A549 (cell line): Measurements from ENCODE around the gene MLNR. TPM values are rescaled to one million over a fixed set of nuclear protein-coding genes. Genes with fewer than 3 reads are reported as not detected.

ENCODE experiments used
- ATAC-seq, 2 experiments: fragments of 200-7000 bp in 1 of 2; fragments of >200 bp in 1 of 2; cut with Nextera tagmentation in 1 of 2; cut with Tn5 transposase in 1 of 2; 3 replicates each; pipeline versions ENCODE4 v1.8.0 to v1.9.1; 2018 to 2020; ENCODE audit warnings: mild to moderate bottlenecking in 1 of 2, moderate library complexity in 1 of 2
- CTCF ChIA-PET: fragments of 300-600 bp; sonication (Branson Sonifier 250); formaldehyde crosslinking; extraction: SDS; loops from one replicate; lab custom pipeline; 2021; ENCODE audit warnings: antibody characterized with exemption, inconsistent platforms; lab: Yijun Ruan, JAX
- POLR2A ChIA-PET: fragments of 350-600 bp; formaldehyde crosslinking; extraction: SDS; loops from one replicate; lab custom pipeline; 2021; ENCODE audit warnings: antibody characterized with exemption, inconsistent platforms; lab: Yijun Ruan, JAX
- DNase-seq, 2 experiments: peaks; one replicate each; pipeline versions ENCODE4 v3.0.0 to v3.0.0-alpha.2; 2011 to 2016; ENCODE audit warnings: low read depth in 1 of 2, low spot score in 1 of 2
- FAIRE-seq: peaks from 2 replicates; lab custom pipeline; 2011; peaks lifted over from hg19 to GRCh38; lab: Jason Lieb, UNC
- H3K27ac ChIP-seq, 2 experiments: fragments of >200 bp; sonication (Bioruptor Twin); formaldehyde crosslinking; 3 replicates each; pipeline ENCODE4 v1.5.1; 2016 to 2017
- H3K4me1 ChIP-seq: fragments of >200 bp; sonication (Bioruptor Twin); formaldehyde crosslinking; 3 replicates; pipeline ENCODE4 v1.6.1; 2016
- H3K4me2 ChIP-seq: fragments of >200 bp; sonication (Bioruptor Twin); formaldehyde crosslinking; 3 replicates; pipeline ENCODE4 v1.6.1; 2016
- H3K4me3 ChIP-seq: fragments of >200 bp; sonication (Bioruptor Twin); formaldehyde crosslinking; 3 replicates; pipeline ENCODE4 v1.5.1; 2016
- H3K9me3 ChIP-seq: fragments of >200 bp; sonication (Bioruptor Twin); formaldehyde crosslinking; 3 replicates; pipeline ENCODE4 v1.6.1; 2016
- CEBPB ChIP-seq, 2 experiments: fragments of >200 bp in 1 of 2; sonication (Bioruptor Twin) in 1 of 2; formaldehyde crosslinking in 1 of 2; IDR thresholded peaks; 2 replicates each; pipeline ENCODE4 v1.6.1; 2012 to 2016
- CHD2 ChIP-seq: fragments of 150-350 bp; IDR thresholded peaks from 2 replicates; pipeline ENCODE4 v1.6.1; 2014; ENCODE audit warnings: low read length; ENCODE audit not compliant: partially characterized antibody
- EHF ChIP-seq: fragments of 250-450 bp; sonication (Bioruptor Pico); IDR thresholded peaks from 2 replicates; pipeline ENCODE4 v1.5.0; 2020; ENCODE audit warnings: mild to moderate bottlenecking
- EHMT2 ChIP-seq: fragments of 200-600 bp; sonication (generic); IDR thresholded peaks from 2 replicates; pipeline ENCODE4 v1.6.1; 2016; ENCODE audit warnings: antibody characterized with exemption, low read depth, mild to moderate bottlenecking, moderate library complexity
- ELK1 ChIP-seq: fragments of 150-350 bp; IDR thresholded peaks from 2 replicates; pipeline ENCODE4 v1.6.1; 2014; ENCODE audit warnings: low read depth, mild to moderate bottlenecking, low read length
- EP300 ChIP-seq, 2 experiments: fragments of >200 bp; sonication (Bioruptor Twin); formaldehyde crosslinking; IDR thresholded peaks; 2 replicates in 1 of 2; 3 replicates in 1 of 2; pipeline ENCODE4 v1.6.1; 2016 to 2017
- GATA3 ChIP-seq: IDR thresholded peaks from 2 replicates; pipeline ENCODE4 v1.6.1; 2012; ENCODE audit warnings: borderline replicate concordance
- JUN ChIP-seq, 2 experiments: fragments of >200 bp; sonication (Bioruptor Twin); formaldehyde crosslinking; IDR thresholded peaks; 2 replicates in 1 of 2; 3 replicates in 1 of 2; pipeline ENCODE4 v1.6.1; 2016 to 2017
- JUNB ChIP-seq: fragments of >200 bp; sonication (Bioruptor Twin); formaldehyde crosslinking; IDR thresholded peaks from 2 replicates; pipeline ENCODE4 v1.6.1; 2016
- MAFK ChIP-seq: fragments of 450-650 bp; IDR thresholded peaks from 2 replicates; pipeline ENCODE4 v1.6.1; 2014; ENCODE audit not compliant: partially characterized antibody
- NPAS2 ChIP-seq: fragments of 250-450 bp; sonication (Bioruptor Pico); IDR thresholded peaks from 2 replicates; pipeline ENCODE4 v1.8.0; 2022; ENCODE audit warnings: mild to moderate bottlenecking, moderate library complexity, borderline replicate concordance
- RAD21 ChIP-seq, 2 experiments: fragments of >200 bp in 1 of 2; sonication (Bioruptor Twin) in 1 of 2; formaldehyde crosslinking in 1 of 2; IDR thresholded peaks in 1 of 2; conservative IDR thresholded peaks in 1 of 2; 2 replicates in 1 of 2; 3 replicates in 1 of 2; pipeline ENCODE4 v1.6.1; 2012 to 2018; ENCODE audit warnings: inconsistent platforms in 1 of 2
- RARB ChIP-seq: fragments of 250-450 bp; sonication (Bioruptor Pico); IDR thresholded peaks from 2 replicates; pipeline ENCODE4 v1.8.0; 2021; ENCODE audit warnings: mild to moderate bottlenecking, moderate library complexity
- RFX5 ChIP-seq: fragments of 450-650 bp; IDR thresholded peaks from 2 replicates; pipeline ENCODE4 v1.7.1; 2014; ENCODE audit warnings: antibody characterized with exemption, mild to moderate bottlenecking, moderate library complexity
- TP53 ChIP-seq: fragments of 250-450 bp; sonication (Bioruptor Pico); IDR thresholded peaks from 2 replicates; pipeline ENCODE4 v1.5.0; 2021; ENCODE audit warnings: mild to moderate bottlenecking, moderate library complexity
- ZC3H11A ChIP-seq: fragments of 450-650 bp; IDR thresholded peaks from 2 replicates; pipeline ENCODE4 v1.6.1; 2014; ENCODE audit warnings: antibody characterized with exemption, mild to moderate bottlenecking
- ZFP36 ChIP-seq: fragments of 450-650 bp; IDR thresholded peaks from 2 replicates; pipeline ENCODE4 v1.6.1; 2014; ENCODE audit warnings: borderline replicate concordance; ENCODE audit not compliant: partially characterized antibody
- ZSCAN20 ChIP-seq: fragments of 250-450 bp; sonication (Bioruptor Pico); IDR thresholded peaks from 2 replicates; pipeline ENCODE4 v1.8.0; 2022; ENCODE audit warnings: mild to moderate bottlenecking, moderate library complexity
- WGBS: methylation state at CpG from one replicate; pipeline ENCODE4 v1.1.6; 2017; ENCODE audit errors: missing lambda C conversion rate; 5-methylcytosine and 5-hydroxymethylcytosine counted together
- polyA plus RNA-seq, 4 experiments: library from polyadenylated mRNA; depleted of rRNA in 3 of 4; stranded (reverse); fragments of >200 nt; fragmentation: RNase III in 1 of 4; extraction: RNeasy Plus Mini Kit Qiagen cat#74134 plus additional on column Dnase treatment in 1 of 4; gene quantifications; 2 replicates in 3 of 4; 3 replicates in 1 of 4; pipeline ENCODE4 v1.2.3, GENCODE V29; 2011 to 2017
- TF ChIP-seq, protein P1 (sequence below): fragments of 250-450 bp; sonication (Bioruptor Pico); IDR thresholded peaks from 2 replicates; pipeline ENCODE4 v1.5.0; 2021; ENCODE audit warnings: mild to moderate bottlenecking, moderate library complexity, borderline replicate concordance
- TF ChIP-seq, protein P2 (sequence below): fragments of >200 bp; sonication (Bioruptor Twin); formaldehyde crosslinking; IDR thresholded peaks from 2 replicates; pipeline ENCODE4 v1.6.1; 2016
- TF ChIP-seq, protein P3 (sequence below): IDR thresholded peaks from 2 replicates; pipeline ENCODE4 v1.6.1; 2012

Gene MLNR
- polyA plus RNA-seq, 2 of the 4 experiments (the other 2 are of a cell fraction) = 0.30 to 0.63 TPM

DNA sequence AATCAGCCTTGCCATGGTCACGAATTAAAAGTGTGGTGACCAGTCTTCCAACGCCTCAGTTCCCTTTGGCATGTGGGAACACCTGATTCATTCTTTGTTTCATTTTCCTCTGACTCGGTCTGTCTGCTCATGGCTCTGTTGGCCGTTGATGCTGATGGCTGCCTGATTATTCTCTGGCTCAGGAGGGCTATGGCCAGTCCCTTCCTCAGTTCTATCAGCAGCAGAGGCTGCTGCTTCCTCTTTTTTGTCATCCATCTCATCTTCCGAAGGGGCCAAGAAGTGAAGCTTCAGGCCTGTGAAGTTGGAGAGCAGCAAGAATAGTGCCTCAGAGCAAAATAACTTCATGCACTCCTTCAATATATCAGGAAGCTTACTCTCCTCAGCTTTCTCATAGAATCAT, 9.5 kb upstream of the MLNR start:
- no peak overlapping the region for H3K27ac ChIP-seq
- no peak for ATAC-seq
- TF ChIP-seq EP300 (IDR thresholded peaks at IDR 0.05) (no peak), RARB (CRISPR knock-in tag) (no peak), EHMT2 (no peak), MAFK (no peak), ELK1 (no peak), GATA3 (no peak), RAD21 (conservative IDR thresholded peaks at IDR 0.05 in 1 of 2, IDR thresholded peaks at IDR 0.05 in 1 of 2) (no peak), TP53 (CRISPR knock-in tag) (no peak), RFX5 (no peak), CHD2 (no peak), ZC3H11A (no peak), CEBPB (IDR thresholded peaks at IDR 0.05) (no peak)
- TF ChIP-seq, protein P1, sequence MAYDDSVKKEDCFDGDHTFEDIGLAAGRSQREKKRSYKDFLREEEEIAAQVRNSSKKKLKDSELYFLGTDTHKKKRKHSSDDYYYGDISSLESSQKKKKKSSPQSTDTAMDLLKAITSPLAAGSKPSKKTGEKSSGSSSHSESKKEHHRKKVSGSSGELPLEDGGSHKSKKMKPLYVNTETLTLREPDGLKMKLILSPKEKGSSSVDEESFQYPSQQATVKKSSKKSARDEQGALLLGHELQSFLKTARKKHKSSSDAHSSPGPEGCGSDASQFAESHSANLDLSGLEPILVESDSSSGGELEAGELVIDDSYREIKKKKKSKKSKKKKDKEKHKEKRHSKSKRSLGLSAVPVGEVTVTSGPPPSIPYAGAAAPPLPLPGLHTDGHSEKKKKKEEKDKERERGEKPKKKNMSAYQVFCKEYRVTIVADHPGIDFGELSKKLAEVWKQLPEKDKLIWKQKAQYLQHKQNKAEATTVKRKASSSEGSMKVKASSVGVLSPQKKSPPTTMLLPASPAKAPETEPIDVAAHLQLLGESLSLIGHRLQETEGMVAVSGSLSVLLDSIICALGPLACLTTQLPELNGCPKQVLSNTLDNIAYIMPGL (CRISPR knock-in tag) = no peak
- TF ChIP-seq, protein P2, sequence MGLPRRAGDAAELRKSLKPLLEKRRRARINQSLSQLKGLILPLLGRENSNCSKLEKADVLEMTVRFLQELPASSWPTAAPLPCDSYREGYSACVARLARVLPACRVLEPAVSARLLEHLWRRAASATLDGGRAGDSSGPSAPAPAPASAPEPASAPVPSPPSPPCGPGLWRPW = no peak
- TF ChIP-seq, protein P3, sequence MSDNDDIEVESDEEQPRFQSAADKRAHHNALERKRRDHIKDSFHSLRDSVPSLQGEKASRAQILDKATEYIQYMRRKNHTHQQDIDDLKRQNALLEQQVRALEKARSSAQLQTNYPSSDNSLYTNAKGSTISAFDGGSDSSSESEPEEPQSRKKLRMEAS = no peak
- TF ChIP-seq, all 56 proteins: peak for 0
- Histone ChIP-seq H3K4me2 (no peak overlapping the region), H3K4me3 (no peak overlapping the region), H3K9me3 (no peaks in the 10 kb centered on the region), H3K4me1 (no peaks in the 10 kb centered on the region)
- ChIA-PET CTCF (interaction anchor here (0.5 kb wide), 1 partner anchor 225 kb away, joined by 3 read pairs; no protein-coding TSS in a partner anchor), POLR2A (no interaction called here)
- 94% methylated on average over 5 of the region's 5 CpGs for WGBS
- no peak for FAIRE-seq
- DNase-seq = no peak

DNA sequence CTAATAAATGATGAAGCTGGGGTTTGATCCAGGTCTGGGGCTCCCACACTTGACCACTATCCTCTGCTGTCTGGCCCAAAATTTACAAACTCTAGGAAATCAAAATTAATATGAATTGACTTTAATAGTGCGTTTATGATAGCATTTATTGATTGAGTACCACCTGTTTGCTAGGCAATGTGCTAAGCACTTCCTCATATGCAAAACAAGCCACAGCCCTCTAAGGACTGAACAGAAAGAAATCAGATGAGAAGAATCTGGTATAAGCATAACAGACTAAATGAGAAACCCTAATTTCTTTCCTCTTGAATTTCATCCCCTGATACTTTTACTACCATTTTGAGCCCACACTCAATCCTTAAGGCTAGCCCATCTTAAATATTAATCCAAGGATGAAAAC, 6.6 kb upstream of the MLNR start:
- no peaks in the 10 kb centered on the region for H3K9me3 ChIP-seq
- no peaks in the 10 kb centered on the region for H3K4me1 ChIP-seq
- H3K27ac ChIP-seq = no peak overlapping the region
- WGBS = 95% methylated on average over 1 of the region's 1 CpG
- no peak overlapping the region for H3K4me3 ChIP-seq
- no peak for FAIRE-seq
- POLR2A ChIA-PET = no interaction called here
- no peak overlapping the region for H3K4me2 ChIP-seq
- CTCF ChIA-PET = no interaction called here
- no peak for TF ChIP-seq ZSCAN20
- TF ChIP-seq NPAS2 (CRISPR knock-in tag) = no peak
- TF ChIP-seq RARB (CRISPR knock-in tag) = no peak
- TF ChIP-seq JUNB = no peak
- no peak for TF ChIP-seq EHF (CRISPR knock-in tag)
- no peak for TF ChIP-seq EP300 (IDR thresholded peaks at IDR 0.05)
- TF ChIP-seq ZFP36 = no peak
- TF ChIP-seq JUN (IDR thresholded peaks at IDR 0.05) = no peak
- TF ChIP-seq MAFK = no peak
- no peak for DNase-seq
- ATAC-seq = no peak
